Measurements from ENCODE around the gene MGME1.
"Not testable (repeated sequence)": the region's sequence is repeated elsewhere in the genome, so short reads cannot be mapped to it uniquely, and the experiment has no call there.

MGME1 gene

GRCh38 chr20:18020931-18021330, 52.1 kb downstream of the MGME1 start:
- no peak for DNase-seq (ENCODE audit: low read depth in 3 of 3)

- no peak for DNase-seq (ENCODE audit: low read depth in 3 of 3)
Observed at GRCh38 chr20:18024606-18025127, 55.8 kb downstream of the MGME1 start.

- DNase-seq (ENCODE audit: low read depth in 3 of 3), result not testable (repeated sequence)
Observed at GRCh38 chr20:18027011-18027410, 58.2 kb downstream of the MGME1 start.

- DNase-seq (ENCODE audit: low read depth in 3 of 3), result no peak
Observed at GRCh38 chr20:18030020-18030419, 61.2 kb downstream of the MGME1 start.

GRCh38 chr20:18031050-18031449, 62.2 kb downstream of the MGME1 start:
- no peak for DNase-seq (ENCODE audit: low read depth in 3 of 3)

- DNase-seq (ENCODE audit: low read depth in 3 of 3), result no peak
Observed at GRCh38 chr20:18031888-18032509, 63.2 kb downstream of the MGME1 start.

GRCh38 chr20:18032977-18033892, 64.4 kb downstream of the MGME1 start:
- DNase-seq (ENCODE audit: low read depth in 3 of 3), result no peak

GRCh38 chr20:18034039-18034438, 65.2 kb downstream of the MGME1 start:
- DNase-seq (ENCODE audit: low read depth in 3 of 3), result no peak

- no peak for DNase-seq (ENCODE audit: low read depth in 3 of 3)
Observed at GRCh38 chr20:18039063-18039462, 70.2 kb downstream of the MGME1 start.

All from stimulated activated CD4-positive, alpha-beta T cell treated with anti-CD3 and anti-CD28 coated beads, TNF-alpha, amount 100 ng/mL, for 48 hours (primary cell).